Peyer's patch (tissue), 4 donors: ENCODE measurements around the gene RBBP4. TPM values are rescaled to one million over a fixed set of nuclear protein-coding genes. Genes with fewer than 3 reads are reported as not detected.
A peak's percentile ranks its signal among the peaks of the same experiment; 100 is the strongest.
"Not testable (repeated sequence)": the region's sequence is repeated elsewhere in the genome, so short reads cannot be mapped to it uniquely, and the experiment has no call there.

Experiments
- DNase-seq, 3 donors: peaks; one replicate each; pipeline ENCODE4 v3.0.0-alpha.2; 2017 to 2019
- H3K27ac ChIP-seq, 4 donors: fragments of 200-600 bp; sonication (generic); one replicate each; pipeline ENCODE4 v1.5.1; 2016 to 2019
- H3K27me3 ChIP-seq, 2 donors: fragments of 200-600 bp; sonication (generic); one replicate each; pipeline ENCODE4 v1.5.1; 2019
- H3K36me3 ChIP-seq, 3 donors: fragments of 200-600 bp; sonication (generic); one replicate each; pipeline ENCODE4 v1.5.1; 2016 to 2019
- H3K4me1 ChIP-seq, 4 donors: fragments of 200-600 bp; sonication (generic); one replicate each; pipeline ENCODE4 v1.5.1; 2016 to 2019
- H3K4me3 ChIP-seq, 4 donors: fragments of 200-600 bp; sonication (generic); 1 replicate in 3 of 4; 2 replicates in 1 of 4; pipeline ENCODE4 v1.5.1; 2016 to 2019; ENCODE audit warnings: mild to moderate bottlenecking in 1 of 4
- H3K9me3 ChIP-seq, 4 donors: fragments of 200-600 bp; sonication (generic); one replicate each; pipeline ENCODE4 v1.5.1; 2016 to 2019; ENCODE audit warnings: mild to moderate bottlenecking in 1 of 4
- CTCF ChIP-seq, 6 experiments: fragments of 450-650 bp in 4 of 6; fragments of 200-600 bp in 2 of 6; sonication (generic) in 1 of 6; IDR thresholded peaks; one replicate each; pipeline ENCODE4 v1.5.1; 2017 to 2019; ENCODE audit warnings: antibody characterized with exemption in 6 of 6, mild to moderate bottlenecking in 3 of 6, moderate library complexity in 1 of 6
- POLR2A ChIP-seq, 2 donors: fragments of 450-650 bp; IDR thresholded peaks; one replicate each; pipeline ENCODE4 v1.5.1; 2017; ENCODE audit warnings: antibody characterized with exemption in 2 of 2, mild to moderate bottlenecking in 2 of 2, moderate library complexity in 2 of 2
- total RNA-seq, 4 donors: library from RNA; depleted of rRNA; stranded (reverse); fragments of >200 nt; gene quantifications; one replicate each; pipeline ENCODE4 v1.1.0, GENCODE V29; 2016

The RBBP4 gene
- total RNA-seq, 4 donors from 2014 or later, result 72.1 to 172 (median 109) TPM

- Histone ChIP-seq H3K27ac (no peak overlapping the region), H3K9me3 (no peaks in the 10 kb centered on the region), H3K4me3 (no peak overlapping the region), H3K27me3 (no peaks in the 10 kb centered on the region), H3K4me1 (no peaks in the 10 kb centered on the region), H3K36me3 (peaks cover 0 to 21% (median 0%) of the 10 kb centered on the region in 3 donors)
- no peak for TF ChIP-seq POLR2A (IDR thresholded peaks at IDR 0.05)
- DNase-seq, result no peak
Measured at GRCh38 chr1:32622806-32623681, 28.0 kb upstream of the RBBP4 start.

- Histone ChIP-seq H3K27ac (no peak overlapping the region), H3K27me3 (no peaks in the 10 kb centered on the region), H3K4me3 (no peak overlapping the region), H3K36me3 (peaks cover 0 to 27% (median 0%) of the 10 kb centered on the region in 3 donors), H3K4me1 (no peaks in the 10 kb centered on the region), H3K9me3 (no peaks in the 10 kb centered on the region)
- no peak for TF ChIP-seq CTCF (IDR thresholded peaks at IDR 0.05)
- TF ChIP-seq POLR2A (IDR thresholded peaks at IDR 0.05), result no peak
- no peak for DNase-seq
Measured at GRCh38 chr1:32623775-32624174, 27.2 kb upstream of the RBBP4 start.

- no peaks in the 10 kb centered on the region for H3K4me1 ChIP-seq
- no peaks in the 10 kb centered on the region for H3K27me3 ChIP-seq
- H3K4me3 ChIP-seq, result no peak overlapping the region
- H3K9me3 ChIP-seq, result no peaks in the 10 kb centered on the region
- TF ChIP-seq POLR2A (IDR thresholded peaks at IDR 0.05), result no peak
- TF ChIP-seq CTCF (IDR thresholded peaks at IDR 0.05), result no peak
- no peak for DNase-seq
- no peak overlapping the region for H3K27ac ChIP-seq
- peaks cover 0 to 35% (median 0%) of the 10 kb centered on the region in 3 donors for H3K36me3 ChIP-seq
Measured at GRCh38 chr1:32626176-32626575, 24.8 kb upstream of the RBBP4 start.

GRCh38 chr1:32627596-32628162, 23.3 kb upstream of the RBBP4 start:
- Histone ChIP-seq H3K9me3 (no peaks in the 10 kb centered on the region), H3K4me3 (no peak overlapping the region), H3K27ac (peak overlapping the region in 2 of 4 donors; percentile 32 to 39), H3K27me3 (no peaks in the 10 kb centered on the region), H3K4me1 (no peaks in the 10 kb centered on the region), H3K36me3 (peaks cover 0 to 37% (median 0%) of the 10 kb centered on the region in 3 donors)
- no peak for TF ChIP-seq POLR2A (IDR thresholded peaks at IDR 0.05)
- TF ChIP-seq CTCF (IDR thresholded peaks at IDR 0.05), result no peak
- DNase-seq, result no peak

GRCh38 chr1:32630173-32630572, 20.8 kb upstream of the RBBP4 start:
- not testable (repeated sequence) for H3K9me3 ChIP-seq, H3K27me3 ChIP-seq, H3K27ac ChIP-seq, DNase-seq, H3K4me1 ChIP-seq, H3K4me3 ChIP-seq
- peaks cover 0 to 53% (median 0%) of the 10 kb centered on the region in 3 donors for H3K36me3 ChIP-seq

GRCh38 chr1:32632829-32633228, 18.2 kb upstream of the RBBP4 start:
- H3K27ac ChIP-seq, result no peak overlapping the region
- no peaks in the 10 kb centered on the region for H3K27me3 ChIP-seq
- no peak overlapping the region for H3K4me3 ChIP-seq
- no peaks in the 10 kb centered on the region for H3K4me1 ChIP-seq
- peaks cover 0 to 38% (median 0%) of the 10 kb centered on the region in 3 donors for H3K36me3 ChIP-seq
- TF ChIP-seq CTCF (IDR thresholded peaks at IDR 0.05), result no peak
- no peak for TF ChIP-seq POLR2A (IDR thresholded peaks at IDR 0.05)
- H3K9me3 ChIP-seq, result no peaks in the 10 kb centered on the region
- DNase-seq, result no peak
